Measurements from ENCODE around the gene EXOSC7. TPM values are rescaled to one million over a fixed set of nuclear protein-coding genes. Genes with fewer than 3 reads are reported as not detected.

Gene EXOSC7
- total RNA-seq, 1 donor from 2014 or later, result 15.2 TPM

DNA sequence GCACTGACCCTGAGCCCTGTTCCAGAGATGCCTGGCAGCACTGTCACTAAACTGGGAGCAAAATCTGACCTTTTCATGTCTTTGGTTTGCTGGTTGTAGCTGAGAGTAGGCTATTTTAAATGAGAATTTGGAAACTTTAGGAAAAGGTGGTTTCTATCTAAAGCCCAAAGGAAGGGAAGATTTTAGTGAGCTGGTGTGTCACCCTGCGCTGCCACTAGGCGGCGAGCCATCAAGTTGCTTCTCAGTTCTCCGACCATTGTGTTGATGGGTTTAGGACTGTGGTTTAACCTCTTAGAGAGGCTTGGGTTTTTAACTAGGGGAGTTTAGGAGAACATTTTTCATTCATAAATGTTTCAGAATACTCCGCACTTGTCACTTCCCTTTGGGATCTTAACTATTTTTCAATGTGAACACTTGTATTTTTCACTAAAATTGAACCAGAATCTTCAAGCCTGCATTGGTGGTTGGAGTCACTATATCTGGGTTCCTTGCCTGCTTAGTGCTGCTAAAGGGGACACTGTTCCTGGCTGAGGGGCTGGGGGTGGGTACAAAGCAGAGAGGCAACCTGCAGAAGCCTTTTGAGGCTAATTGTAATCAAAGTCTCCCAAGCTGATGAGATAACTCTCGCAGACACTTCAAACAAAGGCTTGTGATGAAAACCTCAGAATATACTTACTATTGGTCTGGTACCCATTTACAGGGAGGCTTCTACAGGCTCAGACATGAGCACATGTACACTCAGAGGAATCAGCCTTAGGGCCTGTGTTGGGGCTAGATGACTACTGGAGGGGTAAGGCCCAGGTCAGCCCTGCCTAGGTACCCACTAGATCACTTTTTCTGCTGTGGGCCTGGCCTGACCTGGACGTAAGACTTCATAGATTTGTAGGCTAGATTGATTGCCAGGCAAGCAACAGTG lies 16.8 kb downstream of the EXOSC7 start:
- DNase-seq (ENCODE audit: low spot score), result no peak

DNA sequence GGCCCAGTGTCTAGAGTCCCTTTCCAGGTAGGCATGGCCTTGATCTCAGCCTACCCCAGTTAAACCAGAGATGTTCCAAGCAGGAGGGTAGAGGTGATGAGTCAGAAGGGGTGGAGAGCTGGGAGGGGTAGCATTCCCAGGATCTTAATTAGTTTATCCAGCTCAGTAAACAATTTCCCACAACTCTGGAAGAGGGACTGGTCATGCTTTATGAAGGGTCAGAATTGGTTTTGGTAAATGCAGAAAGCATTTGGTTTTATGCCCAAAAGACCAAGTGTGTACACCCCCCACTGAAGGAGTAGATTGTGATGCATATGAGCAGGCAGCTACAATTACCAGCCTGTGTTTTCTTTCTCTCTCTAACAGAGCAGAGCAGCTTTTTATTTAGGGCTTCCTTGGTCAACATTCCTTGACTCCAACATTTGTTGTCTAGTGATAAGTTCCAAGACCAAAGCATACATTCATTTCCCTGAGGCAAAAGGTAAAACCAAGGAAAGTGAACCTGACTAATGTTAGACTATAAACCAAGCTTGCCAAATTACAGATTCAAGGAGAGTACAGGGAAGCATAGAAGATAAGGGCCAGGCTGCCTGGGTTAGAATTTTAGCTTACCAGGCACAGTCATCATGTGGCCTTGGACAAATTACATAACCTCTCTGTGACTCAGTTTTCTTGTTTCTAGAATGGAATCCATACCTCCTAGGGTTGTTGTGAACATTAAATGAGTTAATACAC lies 17.6 kb downstream of the EXOSC7 start:
- DNase-seq (ENCODE audit: low spot score), result no peak

DNA sequence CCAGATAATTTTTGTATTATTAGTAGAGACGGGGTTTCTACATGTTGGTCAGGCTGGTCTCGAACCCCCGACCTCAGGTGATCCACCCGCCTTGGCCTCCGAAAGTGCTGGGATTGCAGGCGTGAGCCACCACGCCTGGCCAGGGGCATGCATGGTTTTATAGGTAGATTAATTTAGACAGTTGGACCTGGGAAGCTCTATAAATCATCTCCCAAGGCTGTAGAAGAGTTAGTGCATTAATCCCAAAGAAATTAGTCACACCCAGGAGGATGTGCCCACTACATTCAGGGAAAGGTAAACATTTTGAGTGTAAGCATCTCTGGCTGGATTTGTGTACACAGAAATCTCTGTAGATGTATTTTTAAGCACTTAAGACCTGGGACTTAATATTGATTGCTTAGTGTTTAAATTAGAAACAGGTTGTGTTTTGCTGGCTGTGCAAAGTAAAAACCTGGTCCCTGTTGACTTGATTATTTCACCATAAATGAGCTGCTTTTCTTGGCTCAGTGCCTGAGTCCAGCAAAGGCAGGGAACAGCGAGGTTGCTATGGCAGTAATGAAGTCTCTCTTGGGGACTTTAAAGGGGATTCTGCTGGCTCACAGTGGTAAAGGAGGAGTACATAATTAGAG lies 19.2 kb downstream of the EXOSC7 start:
- peak; percentile 31 for DNase-seq (ENCODE audit: low spot score)

GRCh38 chr3:44996556-44996969 lies 20.5 kb downstream of the EXOSC7 start:
- no peak for DNase-seq (ENCODE audit: low spot score)

DNA sequence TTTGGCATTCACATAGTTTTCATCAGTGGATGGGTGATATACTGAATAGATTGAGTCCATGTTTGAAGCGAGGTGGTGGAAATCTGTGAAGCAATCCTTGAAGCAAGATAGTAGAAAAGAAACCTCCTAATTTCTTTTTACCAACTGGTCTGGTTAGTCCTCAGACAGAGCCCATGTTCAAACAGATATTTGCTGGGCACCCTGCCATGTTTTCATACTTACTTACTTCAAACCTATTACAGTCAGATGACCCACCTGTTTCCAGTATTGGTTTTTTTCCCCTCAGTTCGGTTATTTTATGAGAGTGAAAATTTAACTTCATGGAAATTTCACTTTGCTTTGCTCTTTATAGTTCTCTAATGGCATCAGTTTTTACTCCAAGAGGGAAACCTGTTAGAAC lies 23.7 kb downstream of the EXOSC7 start:
- no peak for DNase-seq (ENCODE audit: low spot score)

GRCh38 chr3:45000823-45001222 lies 24.8 kb downstream of the EXOSC7 start:
- DNase-seq (ENCODE audit: low spot score), result no peak

DNA sequence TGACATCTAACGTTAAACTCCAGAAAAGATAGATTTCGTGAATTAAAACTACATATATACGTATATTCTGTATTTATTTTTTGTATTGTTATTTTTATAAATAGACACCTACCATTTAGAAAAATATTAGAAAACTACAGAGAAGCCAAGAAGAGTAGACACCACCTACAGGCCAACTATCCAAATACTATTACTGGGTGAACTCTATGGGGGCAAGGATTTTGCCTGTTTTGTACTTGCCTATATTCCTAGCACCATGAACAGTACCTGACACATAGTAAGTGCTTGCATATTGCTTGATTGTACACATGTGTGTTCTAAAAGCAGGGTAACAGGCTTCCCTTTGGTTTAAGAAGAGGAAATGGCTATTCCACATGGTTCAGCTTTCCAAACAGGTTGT lies 25.7 kb downstream of the EXOSC7 start:
- DNase-seq (ENCODE audit: low spot score), result no peak

- no peak for DNase-seq (ENCODE audit: low spot score)
Measured at GRCh38 chr3:45002139-45002660, 26.2 kb downstream of the EXOSC7 start.

DNA sequence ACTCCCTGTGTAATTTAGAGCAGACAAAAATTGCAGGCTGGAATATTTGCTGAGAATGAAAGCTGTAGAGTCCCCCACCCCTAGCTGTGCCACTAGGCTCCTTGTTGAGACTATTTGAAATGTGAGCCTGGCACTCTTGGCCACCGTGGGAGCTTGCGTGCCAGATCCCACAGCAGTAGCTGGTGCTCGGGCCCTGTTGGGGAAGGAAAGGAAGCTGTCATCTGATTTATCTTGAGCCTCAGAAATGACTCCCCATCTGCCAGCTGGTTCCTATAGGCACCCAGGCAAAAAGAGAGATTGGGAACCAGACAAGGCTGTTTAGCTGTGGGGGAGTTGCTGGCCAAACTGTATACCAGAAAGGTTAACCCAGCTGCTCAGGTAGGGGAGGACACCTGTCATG lies 26.7 kb downstream of the EXOSC7 start:
- DNase-seq (ENCODE audit: low spot score), result no peak

- no peak for DNase-seq (ENCODE audit: low spot score)
Measured at GRCh38 chr3:45003406-45003805, 27.4 kb downstream of the EXOSC7 start.

- no peak for DNase-seq (ENCODE audit: low spot score)
Measured at GRCh38 chr3:45003859-45004258, 27.8 kb downstream of the EXOSC7 start.

- no peak for DNase-seq (ENCODE audit: low spot score)
Measured at GRCh38 chr3:45007091-45007490, 31.0 kb downstream of the EXOSC7 start.

DNA sequence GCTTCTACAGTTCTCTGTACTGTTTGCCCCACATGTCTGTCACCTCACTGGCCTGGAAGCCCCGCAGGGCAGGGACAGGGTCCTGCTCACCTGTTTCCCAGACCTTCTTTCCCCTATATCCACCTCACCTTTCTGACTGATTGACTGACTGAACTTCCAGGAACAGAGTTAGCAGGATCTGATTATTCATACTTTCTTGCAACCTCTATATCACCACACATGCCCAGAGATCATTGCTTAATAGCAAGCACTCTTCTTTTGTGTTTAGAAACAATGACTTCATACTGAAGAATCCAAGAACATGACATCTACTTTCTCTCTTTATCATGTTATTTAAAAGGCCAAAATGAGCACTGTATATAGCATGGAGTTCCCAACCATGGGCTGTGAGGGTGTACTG lies 32.1 kb downstream of the EXOSC7 start:
- no peak for DNase-seq (ENCODE audit: low spot score)

GRCh38 chr3:45009868-45010267 lies 33.8 kb downstream of the EXOSC7 start:
- no peak for DNase-seq (ENCODE audit: low spot score)

DNA sequence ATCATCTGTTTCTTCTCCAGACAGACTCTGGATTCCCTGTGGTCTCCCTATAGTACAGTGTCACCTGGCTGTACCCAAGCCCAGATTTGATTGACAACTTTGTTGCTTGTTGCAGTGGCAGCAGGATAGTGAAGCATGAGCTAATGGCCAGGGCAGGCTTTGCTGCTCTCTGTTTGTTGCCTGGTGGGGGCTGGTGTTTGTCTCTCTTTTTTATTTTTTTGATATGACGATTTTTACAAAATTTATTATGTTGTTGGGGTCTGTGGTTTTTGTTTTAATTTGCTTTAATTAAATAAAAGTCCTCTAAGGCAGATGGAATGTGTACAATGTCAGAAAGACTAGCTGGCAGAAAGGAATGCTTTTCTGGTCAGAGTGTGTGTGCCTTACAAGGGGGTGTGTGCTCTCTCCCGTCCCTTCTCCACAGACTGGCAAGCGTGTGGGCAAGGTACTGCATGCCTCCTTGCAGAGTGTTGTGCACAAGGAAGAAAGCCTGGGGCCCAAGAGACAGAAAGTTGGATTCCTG lies 34.8 kb downstream of the EXOSC7 start:
- peak; percentile 54 for DNase-seq (ENCODE audit: low spot score)

DNA sequence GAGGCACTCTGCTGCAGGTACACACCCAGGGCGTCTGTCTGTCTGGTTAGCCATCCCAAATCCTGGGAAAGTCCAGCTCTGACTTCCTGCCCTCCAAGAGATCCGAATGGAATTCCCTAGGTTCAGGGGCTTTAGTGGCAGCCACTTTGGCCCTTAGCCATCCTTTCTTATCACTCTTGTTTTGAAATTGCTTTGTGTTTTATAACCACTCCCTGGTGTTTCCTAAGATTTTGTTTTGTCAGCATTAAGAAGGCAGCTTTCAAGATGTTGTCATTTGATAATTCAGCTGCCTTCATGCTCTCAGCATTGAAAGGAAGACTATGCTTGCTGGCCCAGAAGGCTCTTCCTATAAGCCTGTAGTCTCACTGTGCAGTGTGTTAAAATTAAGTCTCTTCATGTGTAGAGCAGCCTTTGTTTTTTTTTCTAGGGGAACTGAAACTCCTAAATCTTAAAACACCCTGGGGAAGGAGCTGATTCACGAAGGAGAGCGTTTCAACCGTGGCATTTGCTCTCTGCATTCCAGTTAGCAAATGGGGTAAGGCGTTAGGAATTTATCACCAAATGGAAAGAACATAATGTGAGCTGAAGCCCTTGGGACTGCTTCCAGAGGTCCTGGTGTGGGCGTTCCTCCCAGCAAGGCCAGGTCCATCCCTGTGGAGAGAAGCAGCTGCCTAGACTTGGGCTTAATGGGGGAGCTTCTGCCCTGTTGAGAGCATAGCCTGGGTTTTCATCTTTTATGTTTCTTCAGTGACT lies 35.9 kb downstream of the EXOSC7 start:
- peak; percentile 90 for DNase-seq (ENCODE audit: low spot score)

DNA sequence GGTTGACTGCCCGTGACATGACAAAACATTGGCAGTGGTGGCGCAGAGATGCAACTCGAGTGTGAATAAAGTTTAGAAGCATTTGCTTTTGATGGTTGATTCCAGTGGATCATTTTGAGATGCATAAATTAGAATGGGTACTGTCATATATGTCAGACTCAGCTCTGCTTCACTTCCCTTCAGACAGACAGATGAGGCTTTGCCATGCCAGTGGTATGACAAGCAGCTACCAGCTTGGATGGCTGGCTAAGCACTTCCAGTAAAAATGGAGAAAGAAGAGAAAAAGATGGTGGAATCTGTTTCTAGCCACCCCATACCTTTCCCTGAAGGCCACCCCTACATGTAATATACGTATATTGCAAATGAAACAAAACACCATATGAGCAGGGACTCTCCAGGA lies 36.5 kb downstream of the EXOSC7 start:
- no peak for DNase-seq (ENCODE audit: low spot score)

DNA sequence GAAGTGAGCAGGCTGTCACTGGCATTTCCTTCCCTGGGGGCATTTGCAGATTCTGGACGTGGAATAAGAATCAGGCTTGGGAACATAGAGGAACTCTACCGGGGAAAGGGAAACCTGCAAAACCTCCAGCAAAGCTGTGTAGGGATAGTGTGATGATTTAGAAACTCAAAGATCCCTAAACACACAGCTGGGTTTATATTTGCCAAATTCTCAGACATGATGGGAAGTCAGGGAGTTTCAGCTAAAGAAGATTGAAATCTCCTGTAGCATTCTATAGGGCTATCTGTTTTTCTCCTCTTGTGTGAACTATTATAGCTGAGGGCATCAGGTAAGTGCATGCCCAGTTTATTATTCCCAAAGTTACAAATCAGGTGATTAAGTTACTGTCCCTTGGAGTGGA lies 40.9 kb downstream of the EXOSC7 start:
- DNase-seq (ENCODE audit: low spot score), result no peak

GRCh38 chr3:45017821-45018220 lies 41.8 kb downstream of the EXOSC7 start:
- no peak for DNase-seq (ENCODE audit: low spot score)

- no peak for DNase-seq (ENCODE audit: low spot score)
Measured at GRCh38 chr3:45020534-45020933, 44.5 kb downstream of the EXOSC7 start.
